Upper lobe of left lung (tissue), 4 donors: Measurements from ENCODE around the gene PLCL2.

ENCODE experiments used
- CTCF ChIP-seq, 6 experiments: fragments of 450-650 bp in 4 of 6; fragments of 200-600 bp in 2 of 6; sonication (generic) in 2 of 6; IDR thresholded peaks; one replicate each; pipeline ENCODE4 v1.5.1; 2016 to 2019; ENCODE audit warnings: antibody characterized with exemption in 6 of 6
- EP300 ChIP-seq, 4 donors: sonication (generic); formaldehyde crosslinking; IDR thresholded peaks; one replicate each; pipeline ENCODE4 v1.5.1; 2017; ENCODE audit warnings: antibody characterized with exemption in 4 of 4, control low read depth in 2 of 4
- POLR2A ChIP-seq, 4 donors: fragments of 450-650 bp; IDR thresholded peaks; one replicate each; pipeline ENCODE4 v1.5.1; 2016 to 2017; ENCODE audit warnings: antibody characterized with exemption in 4 of 4, mild to moderate bottlenecking in 2 of 4

- TF ChIP-seq CTCF (IDR thresholded peaks at IDR 0.05) = no peak
- no peak for TF ChIP-seq POLR2A (IDR thresholded peaks at IDR 0.05)
- TF ChIP-seq EP300 (IDR thresholded peaks at IDR 0.05) = no peak
Measured at GRCh38 chr3:17045705-17046104, 160.9 kb downstream of the PLCL2 start.
